ENCODE measurements around the gene TULP4. TPM values are rescaled to one million over a fixed set of nuclear protein-coding genes. Genes with fewer than 3 reads are reported as not detected.
A peak's percentile ranks its signal among the peaks of the same experiment; 100 is the strongest.

TULP4 gene
- total RNA-seq, 4 donors from 2014 or later, result 59.8 to 99.2 (median 88.6) TPM

GRCh38 chr6:158374020-158374419, 61.8 kb downstream of the TULP4 start:
- intact Hi-C loops (cut with DNase I; ENCODE audit: low total_unique reads), result loop anchor here (10.0 kb wide), 1 partner anchor 119 kb away; no protein-coding TSS in a partner anchor
- in situ Hi-C loops (cut with MboI; ENCODE audit: low sequenced_read_pairs in 4 of 4), result no loop called here
- no peak for DNase-seq

GRCh38 chr6:158376631-158377081, 64.4 kb downstream of the TULP4 start:
- DNase-seq (peak; percentile 83 to 87), ATAC-seq (peak; percentile 90 to 93)
- no peaks in the 10 kb centered on the region for H3K27me3 ChIP-seq
- intact Hi-C loops (cut with DNase I; ENCODE audit: low total_unique reads) (loop anchor here (10.0 kb wide), 1 partner anchor 122 kb away; no protein-coding TSS in a partner anchor), in situ Hi-C loops (cut with MboI; ENCODE audit: low sequenced_read_pairs in 4 of 4) (no loop called here)
- peak overlapping the region; percentile 67 to 76 (median 70) for H3K27ac ChIP-seq
- no peak overlapping the region for H3K4me3 ChIP-seq
- no peak for TF ChIP-seq POLR2A (IDR thresholded peaks at IDR 0.05)
- TF ChIP-seq, protein P1, sequence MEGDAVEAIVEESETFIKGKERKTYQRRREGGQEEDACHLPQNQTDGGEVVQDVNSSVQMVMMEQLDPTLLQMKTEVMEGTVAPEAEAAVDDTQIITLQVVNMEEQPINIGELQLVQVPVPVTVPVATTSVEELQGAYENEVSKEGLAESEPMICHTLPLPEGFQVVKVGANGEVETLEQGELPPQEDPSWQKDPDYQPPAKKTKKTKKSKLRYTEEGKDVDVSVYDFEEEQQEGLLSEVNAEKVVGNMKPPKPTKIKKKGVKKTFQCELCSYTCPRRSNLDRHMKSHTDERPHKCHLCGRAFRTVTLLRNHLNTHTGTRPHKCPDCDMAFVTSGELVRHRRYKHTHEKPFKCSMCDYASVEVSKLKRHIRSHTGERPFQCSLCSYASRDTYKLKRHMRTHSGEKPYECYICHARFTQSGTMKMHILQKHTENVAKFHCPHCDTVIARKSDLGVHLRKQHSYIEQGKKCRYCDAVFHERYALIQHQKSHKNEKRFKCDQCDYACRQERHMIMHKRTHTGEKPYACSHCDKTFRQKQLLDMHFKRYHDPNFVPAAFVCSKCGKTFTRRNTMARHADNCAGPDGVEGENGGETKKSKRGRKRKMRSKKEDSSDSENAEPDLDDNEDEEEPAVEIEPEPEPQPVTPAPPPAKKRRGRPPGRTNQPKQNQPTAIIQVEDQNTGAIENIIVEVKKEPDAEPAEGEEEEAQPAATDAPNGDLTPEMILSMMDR (IDR thresholded peaks at IDR 0.05 in 4 of 5, conservative IDR thresholded peaks at IDR 0.05 in 1 of 5), result no peak
- H3K36me3 ChIP-seq, result no peaks in the 10 kb centered on the region
- H3K4me1 ChIP-seq, result peaks cover 38 to 51% of the 10 kb centered on the region in 2 donors
- H3K9me3 ChIP-seq, result no peaks in the 10 kb centered on the region

More at GRCh38 chr6:158374020-158374419, 61.8 kb downstream of the TULP4 start:
- Histone ChIP-seq H3K27me3 (no peaks in the 10 kb centered on the region), H3K27ac (no peak overlapping the region), H3K4me1 (peaks cover 38 to 47% of the 10 kb centered on the region in 2 donors), H3K36me3 (no peaks in the 10 kb centered on the region), H3K4me3 (no peak overlapping the region), H3K9me3 (no peaks in the 10 kb centered on the region)
- TF ChIP-seq POLR2A (IDR thresholded peaks at IDR 0.05), result no peak
- TF ChIP-seq, protein P1 (IDR thresholded peaks at IDR 0.05 in 4 of 5, conservative IDR thresholded peaks at IDR 0.05 in 1 of 5), result no peak
- ATAC-seq, result no peak

DNA sequence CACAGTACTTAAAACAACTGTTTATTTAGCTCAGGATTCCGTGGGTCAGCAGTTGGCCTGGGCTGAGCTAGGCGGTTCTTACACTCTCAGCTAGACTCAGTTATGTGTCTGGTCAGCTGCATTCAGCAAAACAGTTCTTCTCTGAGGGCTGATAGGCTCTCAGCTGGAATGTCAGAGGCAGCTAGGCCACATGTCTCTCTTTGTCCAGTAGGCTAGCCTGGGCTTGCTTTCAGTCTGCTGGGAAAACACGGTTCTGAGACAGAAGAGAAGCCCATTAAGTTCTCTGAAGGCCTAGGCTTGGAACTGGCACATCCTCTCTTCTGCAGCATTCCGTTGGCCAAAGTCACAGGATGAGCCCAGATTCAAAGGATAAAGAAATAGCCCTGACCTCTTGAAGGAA, 65.6 kb downstream of the TULP4 start:
- no peaks in the 10 kb centered on the region for H3K9me3 ChIP-seq
- TF ChIP-seq, protein P1 (IDR thresholded peaks at IDR 0.05 in 4 of 5, conservative IDR thresholded peaks at IDR 0.05 in 1 of 5), result no peak
- no peak for TF ChIP-seq POLR2A (IDR thresholded peaks at IDR 0.05)
- H3K4me1 ChIP-seq, result peaks cover 37 to 51% of the 10 kb centered on the region in 2 donors
- in situ Hi-C loops (cut with MboI; ENCODE audit: low sequenced_read_pairs in 4 of 4), result no loop called here
- H3K27ac ChIP-seq, result peak overlapping the region; percentile 67 to 76 (median 70)
- intact Hi-C loops (cut with DNase I; ENCODE audit: low total_unique reads), result loop anchor here (10.0 kb wide), 1 partner anchor 123 kb away; no protein-coding TSS in a partner anchor
- no peak for DNase-seq
- no peaks in the 10 kb centered on the region for H3K36me3 ChIP-seq
- ATAC-seq, result peak in 1 of 2 donors; percentile 9
- no peak overlapping the region for H3K4me3 ChIP-seq
- no peaks in the 10 kb centered on the region for H3K27me3 ChIP-seq

GRCh38 chr6:158379336-158379735, 67.1 kb downstream of the TULP4 start:
- Histone ChIP-seq H3K36me3 (no peaks in the 10 kb centered on the region), H3K4me3 (no peak overlapping the region), H3K27ac (no peak overlapping the region), H3K4me1 (peaks cover 27 to 40% of the 10 kb centered on the region in 2 donors), H3K27me3 (no peaks in the 10 kb centered on the region), H3K9me3 (no peaks in the 10 kb centered on the region)
- DNase-seq (no peak), ATAC-seq (no peak)
- intact Hi-C loops (cut with DNase I; ENCODE audit: low total_unique reads), result loop anchor here (10.0 kb wide), 1 partner anchor 125 kb away; no protein-coding TSS in a partner anchor
- no peak for TF ChIP-seq POLR2A (IDR thresholded peaks at IDR 0.05)
- TF ChIP-seq, protein P1 (IDR thresholded peaks at IDR 0.05 in 4 of 5, conservative IDR thresholded peaks at IDR 0.05 in 1 of 5), result no peak
- in situ Hi-C loops (cut with MboI; ENCODE audit: low sequenced_read_pairs in 4 of 4), result no loop called here

Measured in gastrocnemius medialis (tissue), 4 donors.